Keratinocyte (primary cell): ENCODE data around the gene TACC2.

ENCODE experiments used
- EZH2 ChIP-seq: IDR thresholded peaks from one replicate; pipeline ENCODE4 v1.6.1; 2012; ENCODE audit warnings: inconsistent platforms, mild to moderate bottlenecking, low read length, moderate library complexity
- TF ChIP-seq, protein P1 (sequence below), 3 experiments: IDR thresholded peaks in 1 of 3; conservative IDR thresholded peaks in 1 of 3; optimal IDR thresholded peaks in 1 of 3; 2 replicates in 2 of 3; 3 replicates in 1 of 3; pipeline versions ENCODE3 to v1.5.1; 2011; ENCODE audit warnings: low read length in 3 of 3, mild to moderate bottlenecking in 3 of 3, moderate library complexity in 2 of 3, control low read depth in 1 of 3, inconsistent platforms in 1 of 3; ENCODE audit not compliant: insufficient read depth in 2 of 3; ENCODE audit errors: extremely low read depth in 1 of 3

DNA sequence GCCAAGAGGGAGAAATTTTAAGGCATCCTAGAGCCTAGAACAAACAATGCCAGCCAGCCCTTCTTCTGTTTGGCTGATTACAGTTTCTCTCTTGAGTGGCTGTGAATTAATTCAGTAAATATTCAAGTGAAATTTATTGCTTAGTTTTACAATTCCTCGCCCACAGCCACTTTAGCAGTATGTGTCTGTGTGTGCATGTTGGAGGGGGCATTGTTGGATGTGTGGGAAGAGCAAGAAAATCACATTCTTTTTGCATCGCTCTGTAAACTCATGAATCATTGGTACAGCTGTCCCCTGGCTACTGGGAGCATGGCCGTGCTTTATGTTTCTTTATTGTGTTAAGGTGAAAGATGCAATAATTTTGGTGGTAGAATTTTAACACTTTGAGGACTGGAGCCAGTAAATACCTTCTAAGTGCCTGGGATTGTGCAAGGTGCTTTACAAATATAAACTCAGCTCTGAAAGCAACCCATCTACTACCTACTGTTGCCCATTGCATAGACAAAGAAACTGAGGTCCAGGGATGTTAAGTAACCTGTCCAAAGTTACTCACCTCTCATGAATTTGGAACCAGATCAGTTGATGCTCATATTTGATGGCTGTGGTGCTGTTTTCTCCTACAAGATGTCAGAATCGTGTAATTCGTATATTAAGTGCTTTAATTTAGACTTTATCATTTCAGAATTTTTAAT, 192.2 kb downstream of the TACC2 start:
- TF ChIP-seq, protein P1, sequence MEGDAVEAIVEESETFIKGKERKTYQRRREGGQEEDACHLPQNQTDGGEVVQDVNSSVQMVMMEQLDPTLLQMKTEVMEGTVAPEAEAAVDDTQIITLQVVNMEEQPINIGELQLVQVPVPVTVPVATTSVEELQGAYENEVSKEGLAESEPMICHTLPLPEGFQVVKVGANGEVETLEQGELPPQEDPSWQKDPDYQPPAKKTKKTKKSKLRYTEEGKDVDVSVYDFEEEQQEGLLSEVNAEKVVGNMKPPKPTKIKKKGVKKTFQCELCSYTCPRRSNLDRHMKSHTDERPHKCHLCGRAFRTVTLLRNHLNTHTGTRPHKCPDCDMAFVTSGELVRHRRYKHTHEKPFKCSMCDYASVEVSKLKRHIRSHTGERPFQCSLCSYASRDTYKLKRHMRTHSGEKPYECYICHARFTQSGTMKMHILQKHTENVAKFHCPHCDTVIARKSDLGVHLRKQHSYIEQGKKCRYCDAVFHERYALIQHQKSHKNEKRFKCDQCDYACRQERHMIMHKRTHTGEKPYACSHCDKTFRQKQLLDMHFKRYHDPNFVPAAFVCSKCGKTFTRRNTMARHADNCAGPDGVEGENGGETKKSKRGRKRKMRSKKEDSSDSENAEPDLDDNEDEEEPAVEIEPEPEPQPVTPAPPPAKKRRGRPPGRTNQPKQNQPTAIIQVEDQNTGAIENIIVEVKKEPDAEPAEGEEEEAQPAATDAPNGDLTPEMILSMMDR (optimal IDR thresholded peaks at IDR 0.05 in 1 of 3, IDR thresholded peaks at IDR 0.05 in 1 of 3, conservative IDR thresholded peaks at IDR 0.05 in 1 of 3; ENCODE audit: extremely low read depth in 1 of 3, insufficient read depth in 2 of 3, low read length in 3 of 3) = no peak
- no peak for TF ChIP-seq EZH2
